ENCODE data around the gene ALDH2. TPM values are rescaled to one million over a fixed set of nuclear protein-coding genes. Genes with fewer than 3 reads are reported as not detected.
A peak's percentile ranks its signal among the peaks of the same experiment; 100 is the strongest.
"Not testable (repeated sequence)": the region's sequence is repeated elsewhere in the genome, so short reads cannot be mapped to it uniquely, and the experiment has no call there.

Gene ALDH2
- total and polyA plus RNA-seq, 10 of the 15 experiments (the other 5 are each of a cell fraction or from before 2014, with no cell fraction given) = 1.4 to 16.4 (median 8.7) TPM

- H2AFZ ChIP-seq (ENCODE audit: control insufficient read depth, low read depth, low read length); RAD21 ChIA-PET (ENCODE audit: unreplicated experiment); in situ Hi-C loops (cut with MboI); BruUV-seq (replicated peaks); H3K9me3 ChIP-seq (replicated peaks; ENCODE audit: control insufficient read depth, insufficient read depth, low read length); FAIRE-seq; DNase-seq (ENCODE audit: low read depth, low spot score); H3K79me2 ChIP-seq (ENCODE audit: control insufficient read depth, insufficient read depth, low read length); H3K36me3 ChIP-seq (ENCODE audit: control insufficient read depth in 2 of 2, insufficient read depth in 2 of 2, low read length in 1 of 2); POLR2A ChIA-PET; H3K27me3 ChIP-seq (replicated peaks in 1 of 2; ENCODE audit: control insufficient read depth in 2 of 2, insufficient read depth in 2 of 2, low read length in 1 of 2); H3K4me1 ChIP-seq (ENCODE audit: control insufficient read depth, insufficient read depth, low read length); H3K9ac ChIP-seq (ENCODE audit: control insufficient read depth, insufficient read depth, low read length); H3K4me3 ChIP-seq; H3K4me2 ChIP-seq (ENCODE audit: control insufficient read depth, insufficient read depth); H3K27ac ChIP-seq (ENCODE audit: control insufficient read depth, insufficient read depth); intact Hi-C loops (cut with micrococcal nuclease; ENCODE audit: unreplicated experiment); H4K20me1 ChIP-seq (ENCODE audit: control insufficient read depth, insufficient read depth); SMC1A ChIA-PET (ENCODE audit: uncharacterized antibody, unreplicated experiment); ATAC-seq: not testable (repeated sequence)
- CTCF ChIA-PET = interaction anchor here (3.0 kb wide), 1 partner anchor 9 kb away, joined by 12 read pairs; no protein-coding TSS in a partner anchor
- 7% methylated on average over 4 of the region's 4 CpGs for WGBS (ENCODE audit: insufficient coverage, insufficient replicate concordance, low lambda C conversion rate, missing lambda C conversion rate)
- TF ChIP-seq CTCF (IDR thresholded peaks at IDR 0.05 in 2 of 3, conservative IDR thresholded peaks at IDR 0.05 in 1 of 3; ENCODE audit: control insufficient read depth in 2 of 3, extremely low read depth in 1 of 3, insufficient read depth in 1 of 3, low read depth in 3 of 3, low read length in 3 of 3) = peak; percentile 10 to 24 (median 15); a peak in 1 of 6 replicates
- peak; percentile 42 for TF ChIP-seq RAD21 (IDR thresholded peaks at IDR 0.05; ENCODE audit: insufficient read depth, low read depth, low read length)
Measured at GRCh38 chr12:111824312-111824711, 57.6 kb downstream of the ALDH2 start.

- intact Hi-C loops (cut with micrococcal nuclease; ENCODE audit: unreplicated experiment) = no loop called here
- Histone ChIP-seq H2AFZ (ENCODE audit: control insufficient read depth, low read depth, low read length) (no peak overlapping the region), H3K4me2 (ENCODE audit: control insufficient read depth, insufficient read depth) (no peak overlapping the region), H3K36me3 (ENCODE audit: control insufficient read depth in 2 of 2, insufficient read depth in 2 of 2, low read length in 1 of 2) (no peaks in the 10 kb centered on the region), H3K27me3 (replicated peaks in 1 of 2; ENCODE audit: control insufficient read depth in 2 of 2, insufficient read depth in 2 of 2, low read length in 1 of 2) (no peaks in the 10 kb centered on the region), H3K9me3 (replicated peaks; ENCODE audit: control insufficient read depth, insufficient read depth, low read length) (no peaks in the 10 kb centered on the region), H4K20me1 (ENCODE audit: control insufficient read depth, insufficient read depth) (no peaks in the 10 kb centered on the region), H3K4me1 (ENCODE audit: control insufficient read depth, insufficient read depth, low read length) (no peaks in the 10 kb centered on the region), H3K9ac (ENCODE audit: control insufficient read depth, insufficient read depth, low read length) (no peak overlapping the region), H3K27ac (ENCODE audit: control insufficient read depth, insufficient read depth) (no peak overlapping the region), H3K79me2 (ENCODE audit: control insufficient read depth, insufficient read depth, low read length) (no peaks in the 10 kb centered on the region), H3K4me3 (no peak overlapping the region)
- ChIA-PET RAD21 (ENCODE audit: unreplicated experiment) (interaction anchor here (0.7 kb wide), 1 partner anchor 182 kb away, joined by 3 read pairs; no protein-coding TSS in a partner anchor), CTCF (interaction anchor here (0.6 to 3.0 kb wide), 4 partner anchors 10 to 361 kb away, joined by 3 to 12 read pairs (median 8); partner anchors contain the start of gene MAPKAPK5), POLR2A (interaction anchor here (0.5 kb wide), 1 partner anchor 61 kb away, joined by 3 read pairs; no protein-coding TSS in a partner anchor), SMC1A (ENCODE audit: uncharacterized antibody, unreplicated experiment) (interaction anchor here (0.5 to 1.7 kb wide), 5 partner anchors 9 to 1295 kb away, joined by 3 to 4 read pairs (median 3); no protein-coding TSS in a partner anchor)
- 22% methylated on average over 5 of the region's 5 CpGs for WGBS (ENCODE audit: insufficient coverage, insufficient replicate concordance, low lambda C conversion rate, missing lambda C conversion rate)
- BruUV-seq (replicated peaks) = no TSS peak
- ATAC-seq (no peak), FAIRE-seq (no peak), DNase-seq (ENCODE audit: low read depth, low spot score) (no peak)
- in situ Hi-C loops (cut with MboI) = no loop called here
- TF ChIP-seq ZBTB33 (IDR thresholded peaks at IDR 0.05) (no peak), CEBPZ (IDR thresholded peaks at IDR 0.05; ENCODE audit: low read depth, low read length) (no peak), CBX3 (IDR thresholded peaks at IDR 0.05; ENCODE audit: borderline replicate concordance, low read depth) (no peak), POU2F2 (IDR thresholded peaks at IDR 0.05; ENCODE audit: borderline replicate concordance, low read depth, low read length) (no peak), EP300 (IDR thresholded peaks at IDR 0.05; ENCODE audit: borderline replicate concordance in 1 of 2, control insufficient read depth in 1 of 2, low read depth in 2 of 2, low read length in 2 of 2) (no peak), NRF1 (conservative IDR thresholded peaks at IDR 0.05; ENCODE audit: low read depth, low read length) (no peak)
Measured at GRCh38 chr12:111825509-111825908, 58.8 kb downstream of the ALDH2 start.

All from GM12878 (cell line).